Parathyroid adenoma (tissue), 2 donors: ENCODE measurements around the gene LRBA.
"Not testable (repeated sequence)": the region's sequence is repeated elsewhere in the genome, so short reads cannot be mapped to it uniquely, and the experiment has no call there.

ENCODE experiments used
- H2AFZ ChIP-seq: fragments of 300-600 bp; sonication (generic); one replicate; pipeline ENCODE4 v1.7.0; 2017; ENCODE audit warnings: antibody characterized with exemption, mild to moderate bottlenecking
- H3K27ac ChIP-seq: fragments of 300-600 bp; sonication (generic); one replicate; pipeline ENCODE4 v1.7.0; 2017
- H3K27me3 ChIP-seq: fragments of 300-600 bp; sonication (generic); one replicate; pipeline ENCODE4 v1.7.0; 2017; ENCODE audit warnings: low read length; ENCODE audit not compliant: control insufficient read depth, insufficient read depth
- H3K36me3 ChIP-seq: fragments of 300-600 bp; sonication (generic); one replicate; pipeline ENCODE4 v1.7.0; 2017; ENCODE audit warnings: low read length; ENCODE audit not compliant: control insufficient read depth, insufficient read depth
- H3K4me1 ChIP-seq: fragments of 300-600 bp; sonication (generic); one replicate; pipeline ENCODE4 v1.7.0; 2017; ENCODE audit warnings: control low read depth
- H3K4me2 ChIP-seq: fragments of 300-600 bp; sonication (generic); one replicate; pipeline ENCODE4 v1.7.0; 2017; ENCODE audit warnings: low read length
- H3K4me3 ChIP-seq: fragments of 300-600 bp; sonication (generic); one replicate; pipeline ENCODE4 v1.7.0; 2017; ENCODE audit warnings: low read depth, low read length
- H3K79me2 ChIP-seq: fragments of 300-600 bp; sonication (generic); one replicate; pipeline ENCODE4 v1.7.0; 2017; ENCODE audit warnings: control low read depth
- H3K9ac ChIP-seq: fragments of 300-600 bp; sonication (generic); one replicate; pipeline ENCODE4 v1.7.0; 2017; ENCODE audit warnings: mild to moderate bottlenecking
- H3K9me3 ChIP-seq: fragments of 300-600 bp; sonication (generic); one replicate; pipeline ENCODE4 v1.7.0; 2017; ENCODE audit warnings: low read length; ENCODE audit not compliant: control insufficient read depth
- TF ChIP-seq, protein P1 (sequence below): fragments of 300-600 bp; sonication (generic); IDR thresholded peaks from one replicate; pipeline ENCODE4 v1.7.0; 2017; ENCODE audit warnings: antibody characterized with exemption, mild to moderate bottlenecking
- donor health status: primary hyperparathyroidism.

LRBA gene

DNA sequence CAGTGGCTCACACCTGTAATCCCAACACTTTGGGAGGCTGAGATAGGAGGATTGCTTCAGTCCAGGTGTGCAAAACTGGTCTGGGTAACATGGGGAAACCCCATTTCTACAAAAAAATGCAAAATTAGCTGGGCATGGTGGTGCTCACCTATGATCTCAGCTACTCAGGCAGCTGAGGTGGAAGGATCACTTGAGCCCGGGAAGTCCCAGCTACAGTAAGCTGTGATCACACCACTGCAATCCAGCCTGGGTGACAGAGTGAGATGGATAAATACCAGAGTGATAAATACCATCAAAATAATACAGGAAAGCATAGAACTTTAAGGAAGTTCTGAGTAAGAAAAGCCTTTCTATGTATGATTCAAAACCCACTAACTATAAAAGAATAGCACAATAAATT lies 52.8 kb downstream of the LRBA start:
- Histone ChIP-seq H3K9ac (no peak overlapping the region), H3K4me1 (no peaks in the 10 kb centered on the region), H3K36me3 (no peaks in the 10 kb centered on the region), H2AFZ (no peak overlapping the region), H3K27ac (no peak overlapping the region), H3K27me3 (no peaks in the 10 kb centered on the region), H3K4me3 (no peak overlapping the region), H3K4me2 (no peak overlapping the region), H3K79me2 (peaks cover 11% of the 10 kb centered on the region), H3K9me3 (no peaks in the 10 kb centered on the region)
- TF ChIP-seq, protein P1, sequence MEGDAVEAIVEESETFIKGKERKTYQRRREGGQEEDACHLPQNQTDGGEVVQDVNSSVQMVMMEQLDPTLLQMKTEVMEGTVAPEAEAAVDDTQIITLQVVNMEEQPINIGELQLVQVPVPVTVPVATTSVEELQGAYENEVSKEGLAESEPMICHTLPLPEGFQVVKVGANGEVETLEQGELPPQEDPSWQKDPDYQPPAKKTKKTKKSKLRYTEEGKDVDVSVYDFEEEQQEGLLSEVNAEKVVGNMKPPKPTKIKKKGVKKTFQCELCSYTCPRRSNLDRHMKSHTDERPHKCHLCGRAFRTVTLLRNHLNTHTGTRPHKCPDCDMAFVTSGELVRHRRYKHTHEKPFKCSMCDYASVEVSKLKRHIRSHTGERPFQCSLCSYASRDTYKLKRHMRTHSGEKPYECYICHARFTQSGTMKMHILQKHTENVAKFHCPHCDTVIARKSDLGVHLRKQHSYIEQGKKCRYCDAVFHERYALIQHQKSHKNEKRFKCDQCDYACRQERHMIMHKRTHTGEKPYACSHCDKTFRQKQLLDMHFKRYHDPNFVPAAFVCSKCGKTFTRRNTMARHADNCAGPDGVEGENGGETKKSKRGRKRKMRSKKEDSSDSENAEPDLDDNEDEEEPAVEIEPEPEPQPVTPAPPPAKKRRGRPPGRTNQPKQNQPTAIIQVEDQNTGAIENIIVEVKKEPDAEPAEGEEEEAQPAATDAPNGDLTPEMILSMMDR, result no peak

DNA sequence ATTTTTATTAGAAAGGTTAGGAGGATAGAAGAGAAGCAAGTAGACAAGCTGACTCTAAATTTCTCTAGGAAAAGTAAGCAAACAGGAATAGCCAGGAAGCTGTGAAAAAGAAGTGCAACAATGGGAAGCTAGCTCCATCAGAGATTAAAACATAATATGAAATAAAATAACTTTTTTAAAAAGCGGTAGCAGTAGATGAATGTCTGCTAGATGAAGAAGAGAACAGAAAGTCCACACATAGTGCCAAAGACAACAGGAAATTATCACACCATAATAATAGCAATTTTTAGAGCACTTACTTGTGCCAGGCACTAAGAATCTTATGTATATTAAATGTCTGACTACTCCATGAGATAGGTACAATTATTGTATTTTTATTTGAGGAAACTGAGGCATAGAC lies 53.5 kb downstream of the LRBA start:
- Histone ChIP-seq H3K27ac (no peak overlapping the region), H3K4me3 (no peak overlapping the region), H3K27me3 (no peaks in the 10 kb centered on the region), H3K79me2 (peaks cover 13% of the 10 kb centered on the region), H3K9me3 (no peaks in the 10 kb centered on the region), H3K4me2 (no peak overlapping the region), H2AFZ (no peak overlapping the region), H3K4me1 (no peaks in the 10 kb centered on the region), H3K9ac (no peak overlapping the region), H3K36me3 (no peaks in the 10 kb centered on the region)
- TF ChIP-seq, protein P1, result no peak

DNA sequence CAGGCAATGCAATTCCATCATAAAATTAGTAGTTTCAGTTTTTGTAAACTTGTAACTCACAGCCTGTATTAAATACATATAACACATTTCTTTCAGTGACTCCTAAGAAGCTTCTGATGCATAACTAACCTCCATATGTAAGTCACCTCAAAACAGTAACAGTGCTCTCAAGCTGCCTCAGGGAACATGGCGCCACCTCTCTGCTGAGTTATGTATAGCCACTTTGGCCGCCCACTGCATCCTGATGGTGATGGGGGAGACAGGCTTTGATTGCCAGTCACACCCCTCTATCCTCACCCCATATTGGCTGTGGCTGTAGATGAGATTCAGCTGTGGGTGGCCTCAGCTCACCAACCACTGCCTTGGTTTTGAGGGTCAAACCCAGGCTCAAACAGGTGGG lies 54.3 kb downstream of the LRBA start:
- TF ChIP-seq, protein P1, result no peak
- no peaks in the 10 kb centered on the region for H3K27me3 ChIP-seq
- peaks cover 13% of the 10 kb centered on the region for H3K79me2 ChIP-seq
- H3K4me3 ChIP-seq, result no peak overlapping the region
- no peaks in the 10 kb centered on the region for H3K9me3 ChIP-seq
- no peak overlapping the region for H2AFZ ChIP-seq
- H3K27ac ChIP-seq, result no peak overlapping the region
- H3K4me1 ChIP-seq, result no peaks in the 10 kb centered on the region
- H3K4me2 ChIP-seq, result no peak overlapping the region
- H3K9ac ChIP-seq, result no peak overlapping the region
- no peaks in the 10 kb centered on the region for H3K36me3 ChIP-seq

DNA sequence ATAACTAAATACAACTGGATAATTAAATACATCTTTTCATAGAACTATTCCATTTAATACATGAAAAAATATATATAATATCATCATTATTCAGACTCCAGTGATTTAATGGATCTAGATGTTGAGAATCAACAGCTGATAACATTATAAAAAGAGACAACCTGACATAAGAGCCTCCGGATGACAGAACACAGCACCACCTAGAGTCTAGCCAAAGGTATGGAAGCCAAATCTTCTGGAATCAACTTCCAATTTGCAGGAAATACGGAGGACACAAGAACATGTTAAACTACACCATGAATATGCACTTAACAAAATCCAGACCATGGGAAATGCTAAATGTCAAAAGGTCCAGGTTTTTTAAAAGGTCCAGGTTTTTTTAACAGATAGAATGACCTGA lies 55.0 kb downstream of the LRBA start:
- Histone ChIP-seq H3K27ac (no peak overlapping the region), H3K9ac (no peak overlapping the region), H3K79me2 (peaks cover 13% of the 10 kb centered on the region), H3K36me3 (no peaks in the 10 kb centered on the region), H3K9me3 (no peaks in the 10 kb centered on the region), H3K27me3 (no peaks in the 10 kb centered on the region), H3K4me1 (no peaks in the 10 kb centered on the region), H3K4me2 (no peak overlapping the region), H3K4me3 (no peak overlapping the region), H2AFZ (no peak overlapping the region)
- TF ChIP-seq, protein P1, result no peak

DNA sequence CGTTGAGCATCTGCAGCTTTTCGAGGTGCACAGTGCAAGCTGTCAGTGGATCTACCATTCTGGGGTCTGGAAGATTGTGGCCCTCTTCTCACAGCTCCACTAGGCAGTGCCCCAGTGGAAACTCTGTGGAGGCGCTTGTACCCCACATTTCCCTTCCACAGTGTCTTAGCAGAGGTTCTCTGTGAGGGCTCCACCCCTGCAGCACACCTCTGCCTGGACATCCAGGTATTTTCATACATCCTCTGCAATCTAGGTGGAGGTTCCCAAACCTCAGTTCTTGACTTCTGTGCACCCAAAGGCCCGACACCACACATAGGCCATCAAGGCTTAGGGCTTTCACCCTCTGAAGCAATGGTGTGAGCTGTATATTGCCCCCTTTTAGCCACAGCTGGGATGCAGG lies 57.1 kb downstream of the LRBA start:
- peaks cover 15% of the 10 kb centered on the region for H3K79me2 ChIP-seq
- H2AFZ ChIP-seq, H3K36me3 ChIP-seq, H3K27ac ChIP-seq, H3K4me3 ChIP-seq, H3K27me3 ChIP-seq, H3K9me3 ChIP-seq, H3K4me1 ChIP-seq, H3K4me2 ChIP-seq, H3K9ac ChIP-seq: not testable (repeated sequence)

DNA sequence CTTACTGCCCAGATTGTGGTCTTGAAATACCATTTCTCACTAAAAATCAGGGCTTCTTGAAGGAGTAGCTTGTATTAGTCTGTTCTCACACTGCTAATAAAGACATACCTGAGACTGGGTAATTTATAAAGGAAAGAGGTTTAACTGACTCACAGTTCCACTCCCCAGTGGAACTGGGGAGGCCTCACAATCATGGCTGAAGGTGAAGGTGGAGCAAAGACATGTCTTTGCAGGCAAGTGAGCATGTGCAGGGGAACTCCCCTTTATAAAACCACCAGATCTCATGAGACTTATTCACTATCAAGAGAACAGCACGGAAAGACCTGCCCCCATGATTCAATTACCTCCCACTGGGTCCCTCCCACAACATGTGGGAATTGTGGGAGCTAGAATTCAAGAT lies 58.0 kb downstream of the LRBA start:
- peaks cover 15% of the 10 kb centered on the region for H3K79me2 ChIP-seq
- H3K27ac ChIP-seq, H3K27me3 ChIP-seq, H3K9ac ChIP-seq, H3K4me2 ChIP-seq, H2AFZ ChIP-seq, H3K4me1 ChIP-seq, H3K36me3 ChIP-seq, H3K4me3 ChIP-seq, H3K9me3 ChIP-seq: not testable (repeated sequence)

DNA sequence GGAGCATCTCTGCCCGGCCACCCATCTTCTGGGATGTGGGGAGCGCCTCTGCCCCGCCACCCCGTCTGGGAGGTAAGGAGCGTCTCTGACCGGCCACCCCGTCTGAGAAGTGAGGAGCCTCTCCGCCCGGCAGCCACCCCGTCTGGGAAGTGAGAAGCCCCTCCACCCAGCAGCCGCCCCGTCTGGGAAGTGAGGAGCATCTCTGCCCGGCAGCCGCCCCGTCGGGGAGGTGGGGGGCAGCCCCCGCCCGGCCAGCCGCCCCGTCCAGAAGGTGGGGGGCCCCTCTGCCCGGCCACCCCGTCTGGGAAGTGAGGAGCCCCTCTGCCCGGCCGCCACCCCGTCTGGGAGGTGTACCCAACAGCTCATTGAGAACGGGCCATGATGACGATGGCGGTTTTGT lies 61.2 kb downstream of the LRBA start:
- peaks cover 11% of the 10 kb centered on the region for H3K79me2 ChIP-seq
- not testable (repeated sequence) for H2AFZ ChIP-seq, H3K27ac ChIP-seq, H3K4me2 ChIP-seq, H3K27me3 ChIP-seq, H3K4me1 ChIP-seq, H3K9me3 ChIP-seq, H3K4me3 ChIP-seq, H3K9ac ChIP-seq, H3K36me3 ChIP-seq
